Measurements from ENCODE around the gene SUSD1.

DNA sequence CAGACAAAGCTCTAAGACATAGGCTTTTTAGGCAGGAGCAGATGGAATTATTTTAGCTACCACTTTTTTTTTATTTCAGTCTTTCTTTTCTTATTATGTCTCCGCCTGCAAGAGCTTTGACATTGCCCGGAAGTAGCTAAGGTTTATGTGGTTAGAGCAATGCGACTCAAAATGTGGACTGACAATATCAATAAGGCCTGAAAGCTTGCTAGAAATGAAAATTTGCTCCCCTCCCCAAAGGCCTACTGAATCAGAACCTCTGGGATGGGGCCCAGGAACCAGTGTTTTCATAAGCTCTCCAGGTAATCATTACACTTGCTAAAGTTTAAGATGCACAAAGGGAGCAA lies 81.3 kb downstream of the SUSD1 start:
- TF ChIP-seq, protein P1, sequence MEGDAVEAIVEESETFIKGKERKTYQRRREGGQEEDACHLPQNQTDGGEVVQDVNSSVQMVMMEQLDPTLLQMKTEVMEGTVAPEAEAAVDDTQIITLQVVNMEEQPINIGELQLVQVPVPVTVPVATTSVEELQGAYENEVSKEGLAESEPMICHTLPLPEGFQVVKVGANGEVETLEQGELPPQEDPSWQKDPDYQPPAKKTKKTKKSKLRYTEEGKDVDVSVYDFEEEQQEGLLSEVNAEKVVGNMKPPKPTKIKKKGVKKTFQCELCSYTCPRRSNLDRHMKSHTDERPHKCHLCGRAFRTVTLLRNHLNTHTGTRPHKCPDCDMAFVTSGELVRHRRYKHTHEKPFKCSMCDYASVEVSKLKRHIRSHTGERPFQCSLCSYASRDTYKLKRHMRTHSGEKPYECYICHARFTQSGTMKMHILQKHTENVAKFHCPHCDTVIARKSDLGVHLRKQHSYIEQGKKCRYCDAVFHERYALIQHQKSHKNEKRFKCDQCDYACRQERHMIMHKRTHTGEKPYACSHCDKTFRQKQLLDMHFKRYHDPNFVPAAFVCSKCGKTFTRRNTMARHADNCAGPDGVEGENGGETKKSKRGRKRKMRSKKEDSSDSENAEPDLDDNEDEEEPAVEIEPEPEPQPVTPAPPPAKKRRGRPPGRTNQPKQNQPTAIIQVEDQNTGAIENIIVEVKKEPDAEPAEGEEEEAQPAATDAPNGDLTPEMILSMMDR (IDR thresholded peaks at IDR 0.05; ENCODE audit: insufficient read depth, low read length, poor library complexity, severe bottlenecking), result no peak
- no peak for TF ChIP-seq EZH2phosphoT487 (conservative IDR thresholded peaks at IDR 0.05; ENCODE audit: low read length)

Measured in SU-DHL-6 (cell line).